HG03469 (cell line): ENCODE results near the gene DISP2.

Experiments used
- ATAC-seq: cut with Tn5 transposase; IDR thresholded peaks from one replicate; pipeline ENCODE4 v1.9.1; 2021; ENCODE audit warnings: mild to moderate bottlenecking, moderate library complexity, moderate number of reproducible peaks; ENCODE audit not compliant: unreplicated experiment

The DISP2 gene

GRCh38 chr15:40328176-40328575 lies 29.8 kb upstream of the DISP2 start:
- ATAC-seq, result no peak

- no peak for ATAC-seq
These were observed 29.3 kb upstream of the DISP2 start for GRCh38 chr15:40328751-40329150.

- ATAC-seq, result no peak
These were observed 28.2 kb upstream of the DISP2 start for GRCh38 chr15:40329804-40330203.

- no peak for ATAC-seq
These were observed 27.6 kb upstream of the DISP2 start for GRCh38 chr15:40330368-40330836.

GRCh38 chr15:40331026-40331425 lies 27.0 kb upstream of the DISP2 start:
- no peak for ATAC-seq

GRCh38 chr15:40331637-40332036 lies 26.4 kb upstream of the DISP2 start:
- ATAC-seq, result no peak

- ATAC-seq, result no peak
These were observed 25.8 kb upstream of the DISP2 start for GRCh38 chr15:40332113-40332781.

GRCh38 chr15:40333922-40334492 lies 24.0 kb upstream of the DISP2 start:
- no peak for ATAC-seq

- ATAC-seq, result no peak
These were observed 23.5 kb upstream of the DISP2 start for GRCh38 chr15:40334541-40334940.

GRCh38 chr15:40334941-40335795 lies 22.9 kb upstream of the DISP2 start:
- ATAC-seq, result no peak

- no peak for ATAC-seq
These were observed 21.9 kb upstream of the DISP2 start for GRCh38 chr15:40335938-40336743.

GRCh38 chr15:40336744-40337122 lies 21.3 kb upstream of the DISP2 start:
- ATAC-seq, result no peak

- no peak for ATAC-seq
These were observed 20.4 kb upstream of the DISP2 start for GRCh38 chr15:40337597-40337996.

- no peak for ATAC-seq
These were observed 19.9 kb upstream of the DISP2 start for GRCh38 chr15:40338041-40338657.

GRCh38 chr15:40338921-40339620 lies 18.9 kb upstream of the DISP2 start:
- no peak for ATAC-seq

GRCh38 chr15:40339621-40339945 lies 18.4 kb upstream of the DISP2 start:
- ATAC-seq, result no peak

GRCh38 chr15:40340038-40340739 lies 17.8 kb upstream of the DISP2 start:
- no peak for ATAC-seq

- no peak for ATAC-seq
These were observed 17.1 kb upstream of the DISP2 start, which contains the start of gene CCDC9B for GRCh38 chr15:40340740-40341400. Gene CCDC9B, minus strand, starts transcription at chr15:40340939. Its CDS starts 120 bp downstream, at chr15:40340819.
